Nephron (organoid): ENCODE measurements around the gene PLD6.

Experiments
- H3K27ac Mint-ChIP-seq, 3 experiments: 2 replicates each; pipeline ENCODE4 v1.8.0; 2020; ENCODE audit warnings: mixed read lengths in 3 of 3, mild to moderate bottlenecking in 2 of 3, moderate library complexity in 1 of 3
- H3K27me3 Mint-ChIP-seq: 2 replicates; pipeline ENCODE4 v1.8.0; 2021; ENCODE audit warnings: low read depth, mild to moderate bottlenecking, moderate library complexity, mixed read lengths
- H3K36me3 Mint-ChIP-seq: 2 replicates; pipeline ENCODE4 v1.8.0; 2020; ENCODE audit warnings: low read depth, mixed read lengths
- H3K4me1 Mint-ChIP-seq: 2 replicates; pipeline ENCODE4 v1.8.0; 2020; ENCODE audit warnings: mixed read lengths
- H3K4me3 Mint-ChIP-seq, 3 experiments: 2 replicates each; pipeline ENCODE4 v1.8.0; 2020; ENCODE audit warnings: mild to moderate bottlenecking in 3 of 3, mixed read lengths in 3 of 3, moderate library complexity in 2 of 3
- H3K9me3 Mint-ChIP-seq: 2 replicates; pipeline ENCODE4 v1.8.0; 2020; ENCODE audit warnings: mixed read lengths
- TF ChIP-seq, protein P1 (sequence below), 3 experiments: fragments of 200-600 bp; sonication (generic); IDR thresholded peaks; one replicate each; pipeline ENCODE4 v1.5.0; 2021; ENCODE audit warnings: antibody characterized with exemption in 3 of 3; ENCODE audit not compliant: unreplicated experiment in 3 of 3

PLD6 gene

DNA sequence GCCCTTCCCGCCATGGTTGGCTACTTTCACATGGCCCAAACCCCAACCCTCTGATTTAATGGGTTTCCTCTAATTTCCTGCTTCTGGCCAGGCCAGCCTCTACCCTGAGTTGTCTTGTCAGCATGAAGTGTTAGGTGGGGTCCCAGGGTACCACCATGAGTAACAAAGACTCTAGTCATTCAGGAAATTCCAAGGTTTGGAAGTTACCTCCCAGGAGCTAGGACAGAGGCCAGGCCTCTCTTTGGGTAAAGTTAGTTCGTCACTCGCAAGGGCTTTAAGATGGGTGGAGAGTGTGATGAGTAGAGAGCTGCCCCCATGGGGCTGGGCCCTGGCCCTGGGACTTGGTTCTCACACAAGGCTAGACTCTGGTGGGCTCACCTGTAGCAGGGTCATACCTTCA, 54.6 kb downstream of the PLD6 start:
- Mint-ChIP-seq H3K4me3 (no peak overlapping the region), H3K36me3 (peaks cover 67% of the 10 kb centered on the region), H3K4me1 (no peaks in the 10 kb centered on the region), H3K27ac (no peak overlapping the region), H3K27me3 (no peaks in the 10 kb centered on the region), H3K9me3 (no peaks in the 10 kb centered on the region)
- TF ChIP-seq, protein P1, sequence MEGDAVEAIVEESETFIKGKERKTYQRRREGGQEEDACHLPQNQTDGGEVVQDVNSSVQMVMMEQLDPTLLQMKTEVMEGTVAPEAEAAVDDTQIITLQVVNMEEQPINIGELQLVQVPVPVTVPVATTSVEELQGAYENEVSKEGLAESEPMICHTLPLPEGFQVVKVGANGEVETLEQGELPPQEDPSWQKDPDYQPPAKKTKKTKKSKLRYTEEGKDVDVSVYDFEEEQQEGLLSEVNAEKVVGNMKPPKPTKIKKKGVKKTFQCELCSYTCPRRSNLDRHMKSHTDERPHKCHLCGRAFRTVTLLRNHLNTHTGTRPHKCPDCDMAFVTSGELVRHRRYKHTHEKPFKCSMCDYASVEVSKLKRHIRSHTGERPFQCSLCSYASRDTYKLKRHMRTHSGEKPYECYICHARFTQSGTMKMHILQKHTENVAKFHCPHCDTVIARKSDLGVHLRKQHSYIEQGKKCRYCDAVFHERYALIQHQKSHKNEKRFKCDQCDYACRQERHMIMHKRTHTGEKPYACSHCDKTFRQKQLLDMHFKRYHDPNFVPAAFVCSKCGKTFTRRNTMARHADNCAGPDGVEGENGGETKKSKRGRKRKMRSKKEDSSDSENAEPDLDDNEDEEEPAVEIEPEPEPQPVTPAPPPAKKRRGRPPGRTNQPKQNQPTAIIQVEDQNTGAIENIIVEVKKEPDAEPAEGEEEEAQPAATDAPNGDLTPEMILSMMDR (IDR thresholded peaks at IDR 0.05; ENCODE audit: unreplicated experiment in 3 of 3): no peak

DNA sequence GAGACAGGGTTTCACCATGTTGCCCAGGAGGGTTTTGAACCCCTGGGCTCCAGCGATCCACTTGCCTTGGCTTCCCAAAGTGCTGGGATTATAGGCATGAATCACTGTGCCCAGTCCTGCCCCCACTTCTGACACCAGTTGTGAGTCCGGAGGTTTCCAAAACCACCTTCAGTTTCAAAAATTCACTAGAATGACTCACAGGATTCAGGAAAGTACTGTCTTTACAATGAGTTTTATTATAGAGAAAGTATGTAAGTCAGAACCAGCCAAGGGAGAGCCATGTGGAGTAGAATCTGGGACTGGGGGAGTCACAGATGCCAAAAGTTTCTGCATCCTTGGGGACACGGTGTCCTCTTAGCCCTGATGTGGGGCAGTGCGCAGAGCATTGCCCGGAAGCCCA, 55.1 kb downstream of the PLD6 start:
- no peaks in the 10 kb centered on the region for H3K27me3 Mint-ChIP-seq
- H3K27ac Mint-ChIP-seq: no peak overlapping the region
- no peak overlapping the region for H3K4me3 Mint-ChIP-seq
- TF ChIP-seq, protein P1 (IDR thresholded peaks at IDR 0.05; ENCODE audit: unreplicated experiment in 3 of 3): no peak
- H3K4me1 Mint-ChIP-seq: no peaks in the 10 kb centered on the region
- H3K36me3 Mint-ChIP-seq: peaks cover 68% of the 10 kb centered on the region
- H3K9me3 Mint-ChIP-seq: no peaks in the 10 kb centered on the region
